Umbilical cord (tissue), 2 donors: ENCODE measurements around the gene TCP11L1. TPM values are rescaled to one million over a fixed set of nuclear protein-coding genes. Genes with fewer than 3 reads are reported as not detected.
A peak's percentile ranks its signal among the peaks of the same experiment; 100 is the strongest.
"Not testable (repeated sequence)": the region's sequence is repeated elsewhere in the genome, so short reads cannot be mapped to it uniquely, and the experiment has no call there.

Source experiments
- DNase-seq: peaks from one replicate; pipeline ENCODE4 v3.0.0-alpha.2; 2015; ENCODE audit warnings: low spot score
- total RNA-seq: library from RNA; depleted of rRNA; stranded (reverse); fragments of >200 nt; gene quantifications from one replicate; pipeline ENCODE4 v1.2.3, GENCODE V29; 2014; ENCODE audit warnings: low replicate concordance; ENCODE audit not compliant: insufficient read depth

Gene TCP11L1
- total RNA-seq, 1 donor from 2014 or later, result 40.7 TPM

DNA sequence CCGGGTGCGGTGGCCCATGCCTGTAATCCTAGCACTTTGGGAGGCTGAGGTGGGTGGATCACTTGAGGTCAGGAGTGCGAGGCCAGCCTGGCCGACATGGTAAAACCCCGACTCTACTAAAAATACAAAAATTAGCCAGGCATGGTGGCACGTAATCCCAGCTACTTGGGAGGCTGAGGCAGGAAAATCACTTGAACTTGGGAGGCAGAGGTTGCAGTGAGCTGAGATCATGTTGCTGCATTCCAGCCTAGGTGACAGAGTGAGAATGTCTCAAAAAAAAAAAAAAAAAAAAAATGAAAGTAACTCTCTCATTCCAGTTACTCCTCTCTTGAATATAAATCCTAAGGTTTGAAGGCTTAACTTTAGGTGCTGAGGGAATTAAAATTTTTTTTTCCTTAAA lies 10.2 kb upstream of the TCP11L1 start:
- not testable (repeated sequence) for DNase-seq

- DNase-seq, result no peak
These were observed 5.9 kb upstream of the TCP11L1 start for GRCh38 chr11:33033493-33033892.

DNA sequence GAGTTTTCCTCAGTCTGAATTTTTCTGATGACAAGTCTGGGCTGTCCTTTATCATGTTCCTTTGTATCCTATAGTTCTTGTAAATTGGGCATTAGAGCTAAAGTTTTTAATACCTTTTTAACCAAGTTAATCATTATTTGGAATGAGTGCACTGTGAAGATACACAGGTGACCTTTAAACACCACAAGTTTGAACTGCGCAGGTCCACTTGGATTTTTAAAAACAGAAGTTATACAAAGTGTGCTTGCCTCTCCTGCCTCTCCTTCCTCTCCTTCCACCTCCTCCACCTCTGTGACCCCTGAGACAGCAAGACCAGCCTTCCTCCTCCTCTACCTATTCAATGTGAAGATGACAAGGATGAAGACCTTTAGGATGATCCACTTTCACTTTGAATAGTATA lies 4.4 kb upstream of the TCP11L1 start:
- DNase-seq, result no peak

- no peak for DNase-seq
These were observed 875 bp downstream of the TCP11L1 start for GRCh38 chr11:33040033-33040861.

- no peak for DNase-seq
These were observed 1.6 kb downstream of the TCP11L1 start for GRCh38 chr11:33040862-33041453.

DNA sequence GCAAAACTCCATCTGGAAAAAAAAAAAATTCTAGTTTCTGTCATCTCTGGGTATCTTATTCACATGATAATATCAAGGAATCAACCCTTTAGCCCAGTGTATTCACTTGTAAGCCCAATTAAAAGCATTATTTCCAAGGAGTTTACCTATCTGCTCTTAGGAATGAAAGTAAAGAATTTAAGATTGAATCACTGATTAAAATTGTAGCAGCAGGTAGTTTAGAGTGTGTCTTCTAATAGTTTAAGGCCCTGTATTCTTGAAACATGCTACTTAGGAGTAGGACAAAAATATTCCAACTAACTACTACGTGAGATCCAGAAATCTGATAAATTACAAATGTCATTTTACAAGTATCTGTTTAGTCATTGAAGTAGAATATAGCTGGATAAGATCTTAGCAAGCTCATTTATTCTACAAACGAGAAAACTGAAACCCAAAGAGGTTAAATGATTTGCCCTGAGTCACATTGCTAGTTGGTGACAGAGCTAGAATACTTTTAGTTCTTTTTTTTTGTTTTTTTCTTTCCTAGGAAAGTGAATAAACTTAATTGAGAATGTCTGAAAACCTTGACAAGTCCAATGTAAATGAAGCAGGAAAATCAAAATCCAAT lies 4.0 kb downstream of the TCP11L1 start:
- DNase-seq, result no peak

GRCh38 chr11:33044285-33044756 lies 4.9 kb downstream of the TCP11L1 start:
- no peak for DNase-seq

DNA sequence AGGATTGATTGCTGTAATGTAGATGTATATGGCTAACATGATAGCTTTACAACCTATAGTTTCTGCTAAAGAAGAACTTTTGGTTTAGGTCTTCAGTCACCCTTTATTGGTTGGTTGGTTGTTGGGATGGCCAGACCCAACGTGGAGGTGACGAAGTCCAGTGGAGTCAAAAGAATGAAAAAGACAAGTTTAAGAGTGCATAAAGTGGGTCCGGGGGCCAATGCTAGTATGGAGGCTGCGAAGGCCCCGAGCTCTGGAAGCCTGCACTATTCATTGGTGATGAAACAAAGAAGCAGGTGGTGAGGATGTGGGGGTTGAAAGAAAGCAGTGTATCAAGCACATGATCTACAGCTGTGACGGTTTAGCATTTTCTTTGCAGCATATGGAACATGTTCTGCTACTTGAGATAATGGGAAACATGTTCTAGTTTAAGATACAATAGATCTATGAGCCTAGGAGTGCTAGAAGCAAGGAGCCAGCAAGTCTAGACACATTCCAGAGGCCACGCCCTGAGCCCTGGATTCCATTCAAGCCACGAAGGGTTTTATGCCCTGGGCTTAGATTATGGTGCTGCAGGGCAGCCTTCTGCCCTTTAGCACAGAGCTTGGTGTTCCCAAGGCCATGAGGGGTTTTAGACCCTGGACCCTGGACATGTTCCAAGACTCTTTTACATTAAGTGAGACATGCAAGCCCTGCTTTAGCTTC lies 6.3 kb downstream of the TCP11L1 start:
- no peak for DNase-seq

GRCh38 chr11:33048701-33049100 lies 9.3 kb downstream of the TCP11L1 start:
- DNase-seq, result not testable (repeated sequence)

DNA sequence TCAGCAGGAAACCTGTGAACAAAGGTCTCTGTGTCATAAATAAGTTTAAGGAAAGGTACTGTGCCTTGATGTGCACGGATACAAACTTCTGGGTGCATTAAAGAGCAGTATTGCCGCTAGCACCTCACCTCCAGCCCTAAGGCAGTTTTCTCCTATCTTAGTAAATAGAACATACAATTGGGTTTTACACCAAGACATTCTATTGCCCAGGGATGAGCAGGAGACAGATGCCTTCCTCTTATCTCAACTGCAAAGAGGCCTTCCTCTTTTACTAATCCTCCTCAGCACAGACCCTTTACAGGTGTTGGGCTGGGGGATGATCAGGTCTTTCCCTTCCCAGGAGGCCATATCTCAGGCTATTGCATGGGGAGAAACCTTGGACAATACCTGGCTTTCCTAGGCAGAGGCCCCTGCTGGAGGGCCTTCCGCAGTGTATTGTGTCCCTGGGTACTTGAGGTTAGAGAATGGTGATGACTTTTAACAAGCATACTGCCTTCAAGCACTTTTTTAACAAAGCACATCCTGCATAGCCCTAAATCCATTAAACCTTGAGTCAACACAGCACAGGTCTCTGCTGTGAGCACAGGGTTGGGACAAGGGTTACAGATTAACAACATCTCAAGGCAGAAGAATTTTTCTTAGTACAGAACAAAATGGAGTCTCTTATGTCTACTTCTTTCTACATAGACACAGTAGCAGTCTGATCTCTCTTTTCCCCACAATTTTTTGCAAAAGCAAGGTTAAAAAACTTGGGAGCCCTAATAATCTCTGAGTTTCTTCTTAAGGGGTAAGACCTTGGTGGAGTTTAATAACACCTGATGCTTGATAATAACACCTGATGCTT lies 10.4 kb downstream of the TCP11L1 start:
- DNase-seq, result not testable (repeated sequence)

- no peak for DNase-seq
These were observed 12.9 kb downstream of the TCP11L1 start for GRCh38 chr11:33052231-33052630.

DNA sequence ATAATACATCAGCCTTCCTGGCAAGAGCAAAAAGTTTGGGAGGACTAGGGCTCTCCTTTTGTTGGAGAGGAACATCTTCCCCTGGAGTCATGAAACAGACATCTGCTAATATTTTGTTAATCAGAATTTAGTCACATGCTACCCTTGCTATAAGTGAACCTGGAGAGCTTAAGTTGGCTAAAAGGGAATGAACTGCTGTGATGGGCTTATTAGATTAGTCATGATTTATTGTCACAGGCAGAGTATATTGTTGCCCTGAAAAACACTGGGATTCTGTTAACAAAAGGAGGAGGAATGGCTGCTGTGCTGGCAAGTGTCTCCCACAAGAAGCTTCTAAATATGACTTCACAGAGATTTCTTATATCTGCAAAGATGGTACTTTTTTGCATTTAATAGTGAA lies 16.0 kb downstream of the TCP11L1 start:
- no peak for DNase-seq

GRCh38 chr11:33057284-33057683 lies 17.9 kb downstream of the TCP11L1 start:
- DNase-seq, result no peak

- no peak for DNase-seq
These were observed 20.1 kb downstream of the TCP11L1 start for GRCh38 chr11:33059331-33060007.

GRCh38 chr11:33060271-33060670 lies 20.9 kb downstream of the TCP11L1 start:
- no peak for DNase-seq

DNA sequence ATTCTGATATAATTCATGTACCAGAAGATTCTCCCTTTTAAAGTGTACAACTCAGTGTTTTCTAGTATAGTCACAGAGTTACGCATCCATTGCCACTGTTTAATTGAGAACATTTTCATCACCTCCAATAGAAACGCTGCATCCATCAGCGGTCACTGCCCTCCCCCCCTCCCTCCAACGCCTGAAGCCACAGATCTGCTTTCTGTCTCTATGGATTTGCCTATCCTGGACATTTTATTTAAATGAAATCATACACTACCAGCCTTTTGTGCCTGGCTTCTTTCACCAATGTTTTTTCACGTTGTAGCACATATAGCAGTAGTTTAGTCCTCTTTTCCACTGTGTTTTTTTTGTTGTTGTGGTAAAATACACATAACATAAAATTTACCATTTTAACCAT lies 22.8 kb downstream of the TCP11L1 start:
- DNase-seq, result peak; percentile 86

- peak; percentile 87 for DNase-seq
These were observed 24.0 kb downstream of the TCP11L1 start for GRCh38 chr11:33063326-33063881.

GRCh38 chr11:33064033-33064825 lies 24.9 kb downstream of the TCP11L1 start:
- DNase-seq, result peak; percentile 75

- no peak for DNase-seq
These were observed 25.5 kb downstream of the TCP11L1 start for GRCh38 chr11:33064866-33065265.
